HG03175 (cell line): ENCODE results near the gene LDLRAD2.

Experiments
- ATAC-seq: cut with Tn5 transposase; IDR thresholded peaks from one replicate; pipeline ENCODE4 v1.9.1; 2021; ENCODE audit warnings: mild to moderate bottlenecking, moderate library complexity; ENCODE audit not compliant: unreplicated experiment

The LDLRAD2 gene

GRCh38 chr1:21841852-21842466 is 29.9 kb downstream of the LDLRAD2 start:
- no peak for ATAC-seq

GRCh38 chr1:21842606-21843162 is 30.6 kb downstream of the LDLRAD2 start:
- ATAC-seq: no peak

GRCh38 chr1:21843208-21843607 is 31.1 kb downstream of the LDLRAD2 start:
- no peak for ATAC-seq

- no peak for ATAC-seq
Measured at GRCh38 chr1:21843996-21844395, 31.9 kb downstream of the LDLRAD2 start.

GRCh38 chr1:21845646-21846641 is 33.9 kb downstream of the LDLRAD2 start:
- no peak for ATAC-seq

GRCh38 chr1:21847223-21848205 is 35.4 kb downstream of the LDLRAD2 start:
- no peak for ATAC-seq

- no peak for ATAC-seq
Measured at GRCh38 chr1:21848524-21849174, 36.6 kb downstream of the LDLRAD2 start.

- no peak for ATAC-seq
Measured at GRCh38 chr1:21849909-21850576, 38.0 kb downstream of the LDLRAD2 start.

- ATAC-seq: no peak
Measured at GRCh38 chr1:21851430-21852250, 39.6 kb downstream of the LDLRAD2 start.

- no peak for ATAC-seq
Measured at GRCh38 chr1:21852282-21853130, 40.4 kb downstream of the LDLRAD2 start.

- ATAC-seq: no peak
Measured at GRCh38 chr1:21853131-21853427, 41.0 kb downstream of the LDLRAD2 start.

GRCh38 chr1:21854090-21854750 is 42.2 kb downstream of the LDLRAD2 start:
- ATAC-seq: no peak

- no peak for ATAC-seq
Measured at GRCh38 chr1:21854751-21855131, 42.7 kb downstream of the LDLRAD2 start.

- ATAC-seq: no peak
Measured at GRCh38 chr1:21855257-21856096, 43.4 kb downstream of the LDLRAD2 start.

GRCh38 chr1:21857142-21857839 is 45.2 kb downstream of the LDLRAD2 start:
- ATAC-seq: no peak
